Raji (cell line): ENCODE results near the gene SLC7A6.

Experiments
- POLR2A ChIP-seq: IDR thresholded peaks from 2 replicates; pipeline ENCODE4 v1.6.1; 2011; ENCODE audit warnings: low read depth, low read length, control low read depth; ENCODE audit not compliant: insufficient read depth

Gene SLC7A6

DNA sequence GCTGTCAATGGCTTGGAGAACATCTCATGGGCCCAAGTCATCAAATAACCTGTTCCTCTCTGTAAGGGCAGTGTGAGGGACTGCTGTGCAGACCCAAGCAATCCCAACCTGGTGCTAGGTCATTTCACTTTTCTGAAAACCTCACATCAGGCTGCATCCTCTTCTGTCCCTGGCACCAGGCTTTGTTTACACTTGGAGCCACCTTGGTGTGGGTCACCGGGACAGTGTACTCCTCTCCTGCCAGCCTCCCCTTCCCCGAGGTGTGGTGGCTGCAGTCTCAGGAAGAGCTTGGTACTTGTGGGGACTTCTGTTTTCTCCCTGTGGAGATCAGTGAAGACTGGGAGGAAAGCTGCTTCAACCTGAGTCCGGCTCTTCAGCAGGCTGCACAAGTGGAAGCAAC is 34.0 kb downstream of the SLC7A6 start:
- TF ChIP-seq POLR2A = no peak

DNA sequence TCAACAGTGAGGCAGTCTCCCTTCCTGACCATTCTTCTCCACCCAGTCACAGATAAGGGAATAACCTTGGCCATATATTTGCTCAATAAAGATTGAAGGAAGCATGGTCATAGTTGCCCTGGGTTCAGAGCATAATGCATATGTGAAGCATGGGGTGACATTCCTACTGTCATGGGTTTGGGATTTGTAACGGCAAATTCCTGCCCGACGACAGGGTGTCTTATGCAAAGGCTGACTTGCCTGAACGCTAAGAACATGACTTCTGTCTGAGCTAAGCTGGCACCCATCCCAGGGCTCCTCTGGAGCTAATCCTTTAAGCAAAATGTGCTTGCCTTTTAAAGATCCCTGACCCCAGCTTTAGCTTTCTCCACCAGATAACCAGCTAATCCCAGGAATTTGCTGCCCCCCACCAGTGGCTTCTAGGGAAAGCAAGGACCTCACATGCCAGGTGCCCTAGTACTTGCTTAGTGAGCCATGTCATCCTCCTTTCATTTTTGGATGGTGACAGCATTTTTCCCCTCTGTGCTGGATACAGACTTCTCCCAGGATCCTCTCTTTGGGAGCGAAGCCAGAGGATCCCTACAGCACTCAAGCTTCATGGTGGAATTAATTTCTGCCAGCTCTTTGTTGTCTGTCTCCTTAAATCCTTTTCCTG is 34.7 kb downstream of the SLC7A6 start:
- 0 out of 2 replicates have a peak, but pooled peaks have one; percentile 16 for TF ChIP-seq POLR2A

DNA sequence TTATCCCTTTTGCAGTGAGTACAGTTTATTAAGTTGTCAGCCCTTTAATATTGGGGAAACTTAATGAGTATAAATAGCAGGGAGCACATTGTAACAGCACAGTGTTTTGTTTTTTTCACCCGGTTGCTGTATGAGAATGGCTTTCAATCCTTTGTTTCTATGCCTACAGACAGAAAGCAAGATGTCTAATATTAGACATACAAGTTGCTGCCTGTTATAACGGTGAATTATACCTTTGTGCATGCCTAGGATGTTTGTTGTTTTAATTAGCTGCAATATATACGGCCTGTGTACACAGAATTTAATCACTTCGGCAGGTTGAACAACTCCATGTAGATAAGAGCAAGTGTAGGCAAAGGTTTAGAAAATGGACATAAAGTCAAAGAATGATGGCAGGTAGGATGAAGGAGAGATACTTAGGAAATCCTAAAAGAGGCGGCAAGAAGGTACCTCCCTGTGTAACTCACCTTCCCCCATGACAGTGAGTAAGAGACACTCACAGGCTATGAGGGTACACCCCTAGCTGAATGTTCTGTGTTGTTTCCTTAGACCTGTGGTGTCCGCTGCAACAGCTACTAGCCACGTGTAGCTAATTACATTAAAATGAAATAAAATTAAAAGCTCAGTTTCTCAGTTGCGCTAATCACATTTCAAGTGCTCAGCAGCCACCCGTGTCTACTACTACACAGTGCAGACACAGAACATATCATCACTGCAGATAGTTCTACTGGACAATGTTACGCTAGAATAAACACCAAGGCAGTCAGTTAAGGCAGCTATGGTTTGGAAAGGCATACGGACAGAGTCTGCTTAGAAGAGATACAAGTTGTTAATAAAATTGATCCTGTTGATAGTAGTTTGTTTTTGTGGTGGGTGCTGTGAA is 35.5 kb downstream of the SLC7A6 start:
- no peak for TF ChIP-seq POLR2A

DNA sequence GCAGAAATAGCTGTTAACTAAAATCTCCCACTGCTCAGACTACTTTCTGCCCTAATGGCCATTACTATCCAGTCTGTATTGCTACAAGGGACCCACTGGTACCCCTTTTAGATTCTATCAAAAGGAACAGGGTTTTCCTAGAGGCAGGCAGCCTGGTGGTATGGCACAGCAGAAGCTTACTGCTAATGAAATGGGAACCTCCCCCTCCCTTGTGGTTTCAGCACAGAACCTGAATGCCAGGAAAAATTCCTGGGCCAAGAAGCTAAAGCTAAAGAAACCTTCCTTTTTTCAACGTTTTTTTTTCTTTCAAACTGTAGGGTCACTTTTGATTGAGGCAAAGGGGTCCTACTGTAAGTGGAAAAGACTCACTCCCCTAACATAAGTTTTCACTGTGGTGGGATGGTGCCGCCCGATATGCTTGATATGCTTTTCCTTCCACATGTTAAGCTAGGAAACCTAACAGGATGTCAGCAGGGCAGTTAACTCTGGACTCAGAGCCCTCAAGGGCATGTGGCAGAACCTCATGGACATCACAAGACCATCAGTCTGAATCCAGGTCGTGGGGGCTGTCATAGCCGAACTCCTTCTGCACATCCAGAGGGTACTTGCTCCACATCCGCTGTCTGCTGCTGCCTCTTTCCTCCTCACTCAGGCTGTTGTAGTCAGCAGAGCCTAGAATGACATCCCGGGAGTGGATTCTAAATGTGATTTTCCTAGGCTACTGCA is 36.6 kb downstream of the SLC7A6 start:
- no peak for TF ChIP-seq POLR2A

DNA sequence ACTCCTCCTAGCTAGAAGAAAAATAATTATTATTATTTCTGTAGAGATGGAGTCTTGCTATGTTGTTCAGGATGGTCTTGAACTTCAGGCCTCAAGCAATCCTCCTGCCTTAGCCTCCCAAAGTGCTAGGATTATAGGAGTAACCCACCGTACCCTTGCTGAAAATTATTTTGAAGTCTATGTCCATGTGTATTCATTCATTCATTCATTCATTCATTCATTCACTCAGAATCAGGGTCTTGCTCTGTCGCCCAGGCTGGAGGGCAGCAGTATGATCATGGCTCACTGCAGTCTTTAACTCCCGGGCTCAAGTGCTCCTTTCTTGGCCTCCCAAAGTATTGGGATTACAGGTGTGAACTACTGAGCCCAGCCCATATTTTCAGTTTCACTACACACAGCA is 42.3 kb downstream of the SLC7A6 start:
- no peak for TF ChIP-seq POLR2A

DNA sequence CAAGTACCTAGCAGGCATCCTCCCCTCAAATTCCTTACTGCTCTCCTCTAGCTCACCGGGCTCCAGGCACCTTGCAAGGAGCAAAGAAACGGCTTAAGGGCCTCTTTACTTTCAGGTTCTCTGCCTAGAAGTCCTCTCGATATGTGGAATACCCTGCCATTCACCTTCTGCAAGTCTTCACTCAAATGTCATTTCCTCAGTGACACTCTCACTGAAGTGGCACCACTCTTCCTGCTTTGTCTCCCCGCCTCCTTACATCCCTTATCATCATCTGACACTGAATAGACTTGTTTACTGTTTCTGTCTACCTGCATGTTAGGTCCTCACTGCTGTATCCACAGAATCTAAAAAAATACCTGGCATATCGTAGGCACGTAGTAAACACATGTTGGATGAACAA is 45.5 kb downstream of the SLC7A6 start:
- no peak for TF ChIP-seq POLR2A

DNA sequence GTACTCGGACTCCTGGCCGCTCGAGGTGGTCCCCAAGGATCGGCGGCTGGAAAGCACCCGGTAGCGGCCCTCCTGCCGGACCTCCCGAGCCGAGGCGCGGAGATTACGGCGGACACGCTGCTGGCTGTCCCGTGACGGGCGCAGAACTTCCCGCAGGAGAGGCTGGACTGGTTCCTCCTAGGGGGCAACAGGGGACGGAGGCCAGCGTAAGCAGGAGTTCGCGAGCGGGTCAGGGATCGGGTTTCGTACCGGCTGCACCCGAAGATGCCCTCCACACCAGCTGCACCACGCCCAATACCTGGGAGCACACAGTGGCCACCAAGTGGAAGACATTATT is 46.1 kb downstream of the SLC7A6 start:
- TF ChIP-seq POLR2A = no peak

DNA sequence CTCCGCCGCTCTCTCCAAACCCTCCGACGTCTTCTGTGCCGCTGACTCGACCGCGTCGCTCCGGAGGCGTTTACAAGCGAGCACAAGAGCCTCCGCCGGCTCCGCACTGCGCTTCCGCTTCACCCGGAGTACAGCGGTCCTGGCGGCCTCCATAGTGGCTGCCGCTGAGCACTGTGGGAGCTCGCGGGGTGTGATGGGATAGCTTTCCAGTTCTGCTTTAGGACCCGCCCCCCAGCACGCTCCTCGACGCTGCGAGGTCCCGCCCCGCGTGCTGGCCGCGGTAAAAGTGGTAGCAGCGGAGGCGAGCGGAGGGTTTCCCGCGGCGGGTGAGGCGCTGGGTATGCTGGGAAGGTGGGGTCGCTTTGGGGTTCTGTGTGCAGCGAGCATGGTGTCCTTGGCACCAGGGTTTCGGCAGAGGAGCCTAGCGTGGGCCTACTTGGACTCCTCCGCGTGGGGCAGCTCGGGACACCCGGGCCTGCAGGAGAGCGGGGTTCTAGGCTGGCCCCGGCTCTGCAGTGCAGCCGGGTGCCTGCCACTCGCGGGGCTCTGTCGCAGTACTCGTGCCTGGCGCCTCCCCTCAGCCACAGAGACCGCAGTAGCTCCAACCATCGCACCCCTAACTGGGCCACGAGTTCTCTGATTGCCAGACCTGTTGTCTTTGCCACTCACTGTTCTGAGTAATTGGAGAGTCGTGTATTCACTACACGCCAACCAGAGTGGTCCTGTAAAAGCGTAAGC is 46.6 kb downstream of the SLC7A6 start, which contains the start of the genes PRMT7 and SLC7A6OS:
Gene PRMT7, plus strand, starts transcription at position 246 of the 738 bp plus-strand sequence. CDS start 4,961 bp downstream, outside the sequence.
Gene SLC7A6OS, minus strand, starts transcription at position 173 of the 738 bp plus-strand sequence. Its CDS starts 20 bp downstream, at position 153.
- TF ChIP-seq POLR2A = peak; percentile 93

DNA sequence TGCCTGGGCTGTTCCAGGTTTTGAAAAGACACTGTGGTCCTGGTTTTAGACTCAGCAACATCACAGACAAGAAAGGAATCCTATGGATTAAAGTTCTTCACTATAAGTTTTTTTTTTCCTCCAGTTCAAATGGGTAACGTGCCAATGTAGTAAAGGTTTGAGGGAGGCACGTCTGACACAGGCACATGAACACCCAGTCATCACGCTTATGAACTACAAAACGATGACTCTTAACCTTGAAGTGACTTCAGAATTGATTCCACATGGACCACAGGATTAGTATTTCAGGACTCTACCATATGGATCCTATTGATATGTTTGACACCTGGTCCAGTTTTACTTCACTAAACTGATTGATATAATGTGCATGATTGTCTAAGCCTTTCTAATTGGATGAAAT is 48.8 kb downstream of the SLC7A6 start:
- TF ChIP-seq POLR2A = no peak

DNA sequence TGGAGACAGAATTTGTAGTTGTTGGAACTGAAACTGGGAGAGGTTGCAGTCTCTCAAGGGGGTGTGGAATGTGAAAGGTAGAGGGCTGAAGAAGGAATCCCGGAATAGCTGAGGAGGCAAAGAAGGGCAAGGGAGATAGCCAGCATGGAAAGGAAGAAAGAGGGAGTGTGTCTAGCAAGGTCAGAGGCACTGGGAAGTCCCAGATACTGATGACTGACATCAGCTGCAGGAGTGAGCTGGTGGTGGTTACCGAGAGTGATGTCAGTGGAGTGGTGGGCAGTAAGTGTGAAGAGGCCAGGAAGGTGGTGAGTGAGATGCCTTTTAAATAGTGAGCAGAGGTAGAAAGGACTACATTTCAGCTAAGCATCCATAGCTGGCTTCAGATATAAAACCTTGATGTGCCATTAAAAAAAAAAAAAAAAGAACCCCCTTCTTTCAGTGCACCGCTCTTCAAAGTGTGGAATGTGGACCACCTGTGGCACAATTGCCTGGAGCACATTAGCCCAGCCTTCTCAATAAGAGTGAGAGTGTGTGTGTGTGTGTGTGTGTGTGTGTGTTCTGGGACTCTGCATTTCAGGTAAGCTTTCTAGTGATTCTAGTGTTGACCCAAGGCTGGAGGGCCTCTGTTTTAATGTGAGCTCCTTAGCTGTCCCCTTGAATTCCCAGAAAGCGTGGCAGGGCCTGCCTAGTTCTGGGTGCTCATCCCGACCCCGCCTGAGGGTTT is 55.0 kb downstream of the SLC7A6 start:
- no peak for TF ChIP-seq POLR2A

DNA sequence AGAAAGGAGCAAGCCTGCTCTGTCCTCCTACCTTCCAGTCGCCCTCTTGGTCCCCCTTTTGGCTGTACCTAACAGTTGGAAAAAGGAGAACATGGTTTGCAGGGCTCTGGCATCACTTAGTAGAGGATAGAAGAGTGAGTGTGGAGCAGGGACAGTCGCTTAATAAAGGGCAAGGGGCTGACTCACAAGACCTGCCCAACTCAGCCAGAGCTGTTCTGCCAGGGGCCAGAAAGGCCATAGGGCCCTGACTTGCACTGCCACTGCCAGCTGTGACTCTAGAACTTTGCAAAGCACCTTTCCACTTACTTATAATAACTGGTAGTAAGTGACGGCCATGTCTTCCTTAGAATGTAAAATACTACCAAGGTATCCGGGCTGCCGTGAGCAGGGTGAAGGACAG is 60.0 kb downstream of the SLC7A6 start:
- no peak for TF ChIP-seq POLR2A

DNA sequence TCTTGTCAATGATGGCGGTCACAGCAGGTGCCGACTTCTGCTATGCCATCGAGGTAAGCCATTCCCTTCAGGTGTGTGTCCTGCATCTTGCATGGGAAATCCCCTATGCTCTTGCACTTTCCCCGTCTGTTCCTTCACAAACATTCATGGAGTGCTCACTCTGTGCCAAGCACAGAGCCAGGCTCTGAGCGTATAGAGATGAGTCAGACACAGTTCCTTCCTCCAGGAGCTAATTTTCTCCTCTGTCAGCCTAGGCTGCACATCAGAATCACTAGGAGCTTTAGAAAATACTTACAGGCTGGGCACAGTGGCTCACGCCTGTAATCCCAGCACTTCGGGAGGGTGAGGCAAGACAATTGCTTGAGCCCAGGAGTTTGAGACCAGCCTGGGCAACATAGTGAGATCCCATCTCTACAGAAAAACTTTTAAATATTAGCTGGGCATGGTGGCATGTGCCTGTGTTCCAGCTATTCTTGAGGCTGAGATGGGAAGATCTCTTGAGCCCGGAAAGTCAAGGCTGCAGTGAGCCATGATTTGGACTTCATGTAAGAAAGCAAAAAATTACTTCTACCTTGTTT is 60.5 kb downstream of the SLC7A6 start:
- no peak for TF ChIP-seq POLR2A

DNA sequence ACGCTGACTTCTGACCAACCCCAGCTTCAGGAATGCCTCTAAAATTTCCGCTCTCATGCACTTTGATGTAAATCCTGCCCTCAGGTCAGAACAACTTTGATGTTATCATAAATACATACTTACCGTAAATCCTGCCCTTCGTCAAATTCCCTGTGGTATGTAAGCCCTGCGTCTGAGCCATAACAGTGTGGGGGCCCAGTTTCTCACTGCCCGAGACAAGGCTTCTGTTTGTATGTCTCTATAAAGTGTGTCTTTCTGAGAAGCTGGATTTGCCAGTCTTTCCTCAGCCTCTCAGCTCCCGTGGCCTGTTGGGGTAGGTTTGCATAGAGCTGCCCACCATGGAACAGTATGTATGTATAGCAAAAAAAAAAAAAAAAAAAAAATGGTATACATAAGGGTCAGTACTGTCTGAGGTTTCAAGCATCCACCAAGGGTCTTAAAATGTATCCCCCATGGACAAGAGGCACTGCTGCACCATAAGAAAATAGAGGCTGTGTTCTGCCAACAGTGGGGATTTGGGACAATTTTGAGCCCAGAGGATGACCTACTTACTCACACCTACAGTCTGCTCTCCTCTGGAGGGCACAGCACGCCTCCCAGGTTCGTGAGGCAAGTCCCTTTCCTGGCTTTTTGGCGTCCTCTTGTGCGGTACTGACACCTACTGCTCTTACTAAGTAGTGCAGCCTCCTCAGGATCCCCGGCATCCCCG is 64.0 kb downstream of the SLC7A6 start:
- no peak for TF ChIP-seq POLR2A
